Upper lobe of right lung (tissue), 1 donor: ENCODE measurements around the gene GP5. TPM values are rescaled to one million over a fixed set of nuclear protein-coding genes. Genes with fewer than 3 reads are reported as not detected.
A peak's percentile ranks its signal among the peaks of the same experiment; 100 is the strongest.

Experiments
- ATAC-seq: fragments of 200-7000 bp; cut with Tn5 transposase; one replicate; pipeline ENCODE4 v1.9.1; 2020; ENCODE audit warnings: mild to moderate bottlenecking, moderate library complexity
- DNase-seq: peaks from one replicate; pipeline ENCODE4 v3.0.0-alpha.2; 2020
- H3K27ac ChIP-seq: fragments of 200-600 bp; one replicate; pipeline ENCODE4 v1.8.0; 2022
- H3K27me3 ChIP-seq: fragments of 200-600 bp; one replicate; pipeline ENCODE4 v1.8.0; 2022; ENCODE audit warnings: mild to moderate bottlenecking
- H3K36me3 ChIP-seq: fragments of 200-600 bp; one replicate; pipeline ENCODE4 v1.8.0; 2022
- H3K4me1 ChIP-seq: fragments of 200-600 bp; one replicate; pipeline ENCODE4 v1.8.0; 2022
- H3K4me3 ChIP-seq: fragments of 200-600 bp; one replicate; pipeline ENCODE4 v1.8.0; 2022; ENCODE audit warnings: mild to moderate bottlenecking
- H3K9me3 ChIP-seq: fragments of 200-600 bp; one replicate; pipeline ENCODE4 v1.8.0; 2022
- CTCF ChIP-seq: fragments of 200-600 bp; IDR thresholded peaks from one replicate; pipeline ENCODE4 v1.8.0; 2022; ENCODE audit warnings: antibody characterized with exemption
- intact Hi-C: fragments of 100-400 bp; cut with DNase I; formaldehyde crosslinking; loops from one replicate; pipeline ENCODE4 v1.11.0; 2022
- total RNA-seq: library from RNA; stranded (reverse); fragmentation: NEBNext Ultra II Directional; extraction: Animal tissue kit (Norgen Biotek cat#: 25700); gene quantifications from one replicate; pipeline ENCODE4 v1.2.1, GENCODE V29; 2021
- donor health status: DM: no; HTN: yes; CAD: no; lungs with severe emphysema.

GP5 gene
- total RNA-seq, 1 donor from 2014 or later, result 0.26 TPM

GRCh38 chr3:194405766-194406165 lies 6.7 kb upstream of the GP5 start:
- Histone ChIP-seq H3K4me1 (no peaks in the 10 kb centered on the region), H3K27me3 (no peaks in the 10 kb centered on the region), H3K36me3 (peaks cover 9% of the 10 kb centered on the region), H3K4me3 (no peak overlapping the region), H3K27ac (no peak overlapping the region), H3K9me3 (no peaks in the 10 kb centered on the region)
- TF ChIP-seq CTCF, result no peak
- DNase-seq (no peak), ATAC-seq (no peak)
- intact Hi-C loops, result no loop called here

GRCh38 chr3:194404365-194405140 lies 5.5 kb upstream of the GP5 start:
- intact Hi-C loops, result no loop called here
- peak; percentile 72 for TF ChIP-seq CTCF
- H3K27ac ChIP-seq, result no peak overlapping the region
- peaks cover 5% of the 10 kb centered on the region for H3K27me3 ChIP-seq
- no peak for DNase-seq
- H3K4me3 ChIP-seq, result no peak overlapping the region
- ATAC-seq, result peak; percentile 56
- H3K36me3 ChIP-seq, result peaks cover 9% of the 10 kb centered on the region
- H3K4me1 ChIP-seq, result no peaks in the 10 kb centered on the region
- no peaks in the 10 kb centered on the region for H3K9me3 ChIP-seq

GRCh38 chr3:194401868-194402329 lies 2.8 kb upstream of the GP5 start:
- ATAC-seq (peak; percentile 29), DNase-seq (no peak)
- Histone ChIP-seq H3K9me3 (no peaks in the 10 kb centered on the region), H3K36me3 (no peaks in the 10 kb centered on the region), H3K4me3 (no peak overlapping the region), H3K4me1 (peaks cover 15% of the 10 kb centered on the region), H3K27me3 (peaks cover 31% of the 10 kb centered on the region), H3K27ac (no peak overlapping the region)
- intact Hi-C loops, result no loop called here
- no peak for TF ChIP-seq CTCF

GRCh38 chr3:194401346-194401745 lies 2.3 kb upstream of the GP5 start:
- TF ChIP-seq CTCF, result no peak
- H3K27me3 ChIP-seq, result peaks cover 36% of the 10 kb centered on the region
- ATAC-seq, result no peak
- intact Hi-C loops, result no loop called here
- no peak overlapping the region for H3K4me3 ChIP-seq
- H3K36me3 ChIP-seq, result no peaks in the 10 kb centered on the region
- no peak for DNase-seq
- H3K27ac ChIP-seq, result no peak overlapping the region
- peaks cover 16% of the 10 kb centered on the region for H3K4me1 ChIP-seq
- no peaks in the 10 kb centered on the region for H3K9me3 ChIP-seq

GRCh38 chr3:194399874-194400411 lies 877 bp upstream of the GP5 start:
- ATAC-seq (no peak), DNase-seq (no peak)
- Histone ChIP-seq H3K4me3 (no peak overlapping the region), H3K9me3 (no peaks in the 10 kb centered on the region), H3K27me3 (peaks cover 44% of the 10 kb centered on the region), H3K36me3 (no peaks in the 10 kb centered on the region), H3K27ac (no peak overlapping the region), H3K4me1 (peaks cover 16% of the 10 kb centered on the region)
- no peak for TF ChIP-seq CTCF
- intact Hi-C loops, result loop anchor here (10.0 kb wide), 1 partner anchor 65 kb away; no protein-coding TSS in a partner anchor
